SIG-M5 (cell line): ENCODE results near the gene ALPI.
"Not testable (repeated sequence)": the region's sequence is repeated elsewhere in the genome, so short reads cannot be mapped to it uniquely, and the experiment has no call there.

Experiments used
- DNase-seq: peaks from one replicate; lab custom pipeline; 2025; lab: John Stamatoyannopoulos, UW

Gene ALPI

DNA sequence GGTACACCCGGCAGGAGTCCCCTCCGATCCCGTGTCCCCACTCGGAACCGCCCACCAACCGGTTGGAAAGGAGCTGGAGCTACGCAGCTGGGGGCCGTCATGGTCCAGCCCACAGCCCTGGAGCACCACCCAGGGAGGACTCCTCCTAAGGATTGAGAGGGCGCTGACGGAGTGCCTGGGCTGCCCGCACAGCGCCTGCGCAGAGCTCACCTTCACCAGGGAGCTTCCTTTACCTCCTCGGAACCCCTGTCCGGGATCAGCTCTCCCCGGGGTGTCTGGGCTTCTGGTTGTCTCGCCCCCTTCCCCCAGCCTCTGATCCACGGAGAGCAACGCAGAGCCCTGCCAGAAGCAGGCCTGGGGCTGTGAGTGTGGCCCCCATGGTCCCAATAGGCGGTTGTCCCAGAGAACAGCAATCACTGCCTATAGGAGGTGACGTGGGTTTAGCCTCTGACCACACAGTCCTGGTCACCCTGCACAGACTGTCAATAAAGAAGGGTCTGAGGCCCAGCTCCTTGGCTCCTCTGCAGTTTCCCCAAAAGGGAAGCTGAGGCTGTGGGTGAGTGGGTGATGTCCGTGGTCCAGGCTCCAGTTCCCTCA is 34.7 kb upstream of the ALPI start:
- DNase-seq = no peak

DNA sequence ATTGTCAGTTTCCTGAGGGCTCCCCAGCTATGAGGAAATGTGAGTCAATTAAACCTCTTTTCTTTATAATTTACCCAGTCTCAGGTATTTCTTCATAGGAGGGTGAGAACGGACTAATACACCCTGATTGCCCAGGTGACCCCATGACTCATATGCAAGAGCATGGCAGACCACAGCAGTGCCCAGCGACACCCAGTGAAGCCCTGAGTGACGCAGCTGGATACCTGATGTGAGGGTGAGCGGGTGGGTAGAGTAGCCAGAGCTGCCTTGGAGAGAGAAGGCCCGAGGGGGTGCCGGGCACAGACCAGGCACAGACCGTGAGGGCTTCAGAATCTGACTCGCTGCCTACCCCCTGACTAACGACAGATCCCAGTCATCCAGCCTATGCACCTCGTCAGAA is 33.9 kb upstream of the ALPI start:
- DNase-seq = no peak

DNA sequence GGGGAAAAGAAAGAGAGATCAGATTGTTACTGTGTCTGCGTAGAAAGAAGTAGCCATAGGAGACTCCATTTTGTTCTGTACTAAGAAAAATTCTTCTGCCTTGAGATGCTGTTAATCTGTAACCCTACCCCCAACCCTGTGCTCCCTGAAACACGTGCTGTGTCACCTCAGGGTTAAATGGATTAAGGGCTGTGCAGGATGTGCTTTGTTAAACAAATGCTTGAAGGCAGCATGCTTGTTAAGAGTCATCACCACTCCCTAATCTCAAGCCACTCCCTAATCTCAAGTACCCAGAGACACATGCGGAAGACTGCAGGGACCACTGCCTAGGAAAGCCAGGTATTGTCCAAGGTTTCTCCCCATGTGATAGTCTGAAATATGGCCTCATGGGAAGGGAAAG is 33.0 kb upstream of the ALPI start:
- not testable (repeated sequence) for DNase-seq

DNA sequence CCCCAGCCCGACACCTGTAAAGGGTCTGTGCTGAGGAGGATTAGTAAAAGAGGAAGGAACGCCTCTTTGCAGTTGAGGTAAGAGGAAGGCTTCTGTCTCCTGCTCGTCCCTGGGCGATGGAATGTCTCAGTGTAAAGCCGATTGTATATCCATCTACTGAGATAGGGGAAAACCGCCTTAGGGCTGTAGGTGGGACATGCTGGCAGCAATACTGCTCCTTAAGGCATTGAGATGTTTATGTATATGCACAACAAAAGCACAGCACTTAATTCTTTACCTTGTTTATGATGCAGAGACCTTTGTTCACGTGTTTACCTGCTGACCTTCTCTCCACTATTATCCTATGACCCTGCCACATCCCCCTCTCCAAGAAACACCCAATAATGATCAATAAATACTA is 32.5 kb upstream of the ALPI start:
- not testable (repeated sequence) for DNase-seq

DNA sequence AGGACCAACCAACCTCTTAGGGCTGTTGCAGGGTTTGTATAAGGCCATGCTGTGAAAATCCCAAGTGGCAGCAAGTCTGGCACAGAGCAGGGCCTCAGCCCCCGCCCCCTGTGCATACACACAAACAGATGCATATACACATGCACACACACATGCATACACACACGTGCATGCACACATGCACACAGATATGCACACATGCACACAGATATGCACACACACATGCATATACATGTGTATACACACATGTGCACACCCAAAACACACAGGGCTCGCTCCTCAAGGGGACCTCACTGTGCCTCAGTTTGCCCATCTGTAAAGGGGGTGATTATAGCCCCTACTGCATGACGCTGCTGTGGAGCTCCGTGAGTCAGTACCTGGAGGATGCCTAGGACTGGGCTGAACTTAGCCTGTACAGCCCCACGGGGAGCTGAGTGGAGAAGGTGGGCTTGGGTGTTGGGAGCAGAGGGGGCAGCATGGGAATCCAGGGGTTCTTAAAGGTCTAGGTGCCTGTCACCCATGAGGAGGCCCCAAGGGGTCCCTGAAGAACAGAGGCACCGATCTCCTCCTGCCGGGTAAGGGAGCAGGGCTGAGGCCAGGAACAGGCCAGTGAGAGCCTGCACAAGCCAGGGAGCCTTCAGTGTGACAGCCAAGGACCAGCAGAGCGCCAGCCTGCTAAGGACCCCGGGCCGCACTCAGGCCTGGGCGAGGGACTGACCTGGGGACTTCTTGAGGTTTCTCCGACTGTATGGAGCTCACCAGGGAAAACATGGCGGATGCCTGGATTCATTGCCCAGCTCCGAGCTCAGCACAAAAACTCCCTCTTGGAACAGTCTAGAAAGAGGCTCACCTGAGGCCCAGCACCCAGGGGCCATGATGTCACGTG is 24.0 kb upstream of the ALPI start:
- DNase-seq = no peak

DNA sequence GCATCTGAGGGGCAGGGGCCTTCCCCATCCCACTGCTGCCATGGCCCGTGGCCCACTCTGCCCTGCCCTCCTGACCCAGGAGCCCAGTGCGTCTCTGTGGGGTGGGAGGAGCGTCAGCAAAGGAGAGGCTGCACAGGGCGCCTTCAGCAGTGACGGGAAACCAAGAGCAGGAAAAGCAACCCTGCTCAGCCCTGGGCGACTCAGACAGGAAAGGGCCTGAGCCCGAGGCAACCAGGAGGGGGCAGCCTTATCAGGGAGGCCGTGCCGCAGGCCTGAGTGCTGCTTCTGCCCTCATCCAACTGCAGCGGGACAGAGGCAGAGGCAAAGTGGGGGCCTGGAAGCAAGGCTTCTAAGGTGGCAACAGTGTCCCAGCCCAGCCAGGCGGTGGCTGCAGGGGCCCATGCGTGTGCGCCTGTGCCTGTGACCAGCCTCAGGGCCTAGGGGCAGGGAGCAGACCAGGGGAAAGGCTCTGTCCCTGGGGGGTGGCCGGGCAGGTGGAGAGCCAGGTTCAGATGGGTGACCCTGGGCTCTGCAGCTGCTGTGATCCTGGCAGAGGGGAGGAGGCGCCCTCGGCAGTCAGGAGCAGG is 23.3 kb upstream of the ALPI start:
- no peak for DNase-seq

DNA sequence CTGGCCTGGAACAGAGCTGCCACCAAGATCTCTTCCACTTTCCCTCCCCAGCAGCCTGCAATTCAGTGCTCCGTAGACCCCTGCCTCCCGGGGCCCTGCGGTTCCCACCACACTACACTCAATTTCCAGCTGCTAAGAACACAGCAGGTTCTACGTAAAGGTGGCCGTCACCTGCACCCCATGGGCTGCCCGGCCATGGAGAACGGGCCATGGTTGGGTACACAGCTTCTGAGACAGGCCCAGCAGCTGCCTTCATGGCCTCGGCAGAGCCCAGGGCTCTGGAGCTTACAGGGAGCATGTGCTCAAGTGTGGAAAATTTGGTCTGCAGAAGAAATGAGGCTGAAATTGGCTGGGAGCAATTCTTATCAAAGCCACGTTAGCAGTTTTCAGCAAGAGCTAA is 22.3 kb upstream of the ALPI start:
- not testable (repeated sequence) for DNase-seq

DNA sequence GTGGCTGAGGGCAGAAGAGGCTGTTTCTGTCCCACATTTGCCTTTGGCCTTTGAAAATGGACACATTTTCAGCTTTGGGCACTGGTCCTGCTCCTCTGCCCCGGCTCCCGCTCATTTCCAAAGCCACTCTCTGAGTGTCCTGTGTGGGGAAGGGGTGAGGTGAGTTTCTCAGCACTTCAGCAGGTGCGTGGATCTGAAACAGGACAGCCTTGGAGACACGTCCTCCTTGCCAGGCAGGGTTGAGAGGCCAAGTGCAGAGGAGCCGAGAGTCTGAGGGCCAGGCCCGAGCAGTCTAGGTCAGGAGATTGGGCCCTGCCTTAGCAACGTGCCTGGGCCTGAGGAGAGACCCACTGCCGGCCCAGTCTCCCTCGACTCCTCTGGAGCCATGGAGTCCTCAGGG is 21.9 kb upstream of the ALPI start:
- DNase-seq = no peak

DNA sequence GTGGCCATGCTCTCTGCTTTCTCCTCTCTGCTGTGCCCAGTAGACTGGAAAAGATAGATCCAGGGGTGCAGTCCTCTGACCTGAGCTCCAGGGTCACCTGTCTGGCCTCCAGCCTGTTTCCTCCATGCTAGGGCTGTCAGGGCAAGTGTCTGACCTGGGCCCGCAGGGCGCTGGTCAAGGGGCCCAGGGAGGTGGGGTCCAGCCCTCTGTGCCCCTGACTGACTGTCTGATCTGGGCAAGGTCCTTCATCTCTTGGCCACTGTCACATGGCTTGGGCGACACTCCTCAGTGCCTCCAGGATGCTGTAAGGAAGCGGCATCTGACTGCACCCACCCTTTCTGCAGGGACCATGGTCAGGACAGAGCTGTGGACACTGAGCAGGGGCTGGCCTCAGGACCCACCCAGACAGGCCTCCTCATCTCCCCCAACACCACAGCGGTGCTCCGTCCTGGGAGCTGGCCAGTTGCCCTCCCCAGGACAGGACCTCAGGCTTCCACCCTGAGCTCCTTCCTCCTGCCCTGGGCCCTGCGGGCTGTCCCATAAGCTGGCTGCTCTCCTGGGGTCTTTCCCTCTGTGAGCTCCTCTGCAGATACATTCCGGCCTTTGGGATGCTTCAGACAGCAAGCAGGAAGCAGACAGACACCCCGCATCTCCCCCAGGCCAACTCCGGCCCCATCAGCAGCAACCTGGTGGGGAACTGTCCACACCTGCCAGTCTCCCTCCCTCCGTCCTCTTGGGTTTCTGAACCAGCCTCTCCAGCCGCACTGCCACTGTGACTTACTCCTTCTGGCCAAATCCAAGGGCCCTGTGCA is 21.2 kb upstream of the ALPI start:
- no peak for DNase-seq

DNA sequence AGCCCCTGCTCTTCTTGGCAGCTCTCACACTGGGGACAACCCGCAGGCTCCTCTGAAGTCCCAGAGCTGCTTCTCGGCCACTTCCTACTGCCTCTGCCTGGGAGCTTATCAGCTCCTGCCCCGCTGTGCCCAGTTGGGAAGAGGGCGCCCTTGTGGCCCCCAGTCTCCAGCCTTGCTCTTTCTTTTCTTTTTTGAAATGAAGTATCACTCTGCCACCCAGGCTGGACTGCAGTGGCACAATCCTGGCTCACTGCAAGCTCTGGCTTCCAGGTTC is 20.6 kb upstream of the ALPI start:
- DNase-seq = no peak

DNA sequence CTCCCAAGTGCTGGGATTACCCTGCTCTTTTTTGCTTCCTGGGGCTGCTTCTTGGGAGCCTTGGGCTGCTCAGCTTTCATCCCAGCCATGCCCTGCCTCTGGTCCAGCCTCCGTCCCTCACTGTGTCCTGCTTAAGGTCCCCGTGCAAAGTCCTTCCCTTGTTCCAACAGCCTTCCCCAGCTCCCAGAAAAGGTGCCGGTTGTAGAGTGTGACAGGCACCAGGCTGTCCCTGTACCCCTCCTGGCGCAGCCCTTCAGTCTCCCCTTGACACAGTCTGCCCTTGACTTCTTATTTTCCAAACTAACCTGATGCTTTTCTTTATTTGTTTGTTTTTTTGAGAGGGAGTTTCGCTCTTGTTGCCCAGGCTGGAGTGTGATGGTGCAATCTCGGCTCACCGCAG is 20.1 kb upstream of the ALPI start:
- no peak for DNase-seq

DNA sequence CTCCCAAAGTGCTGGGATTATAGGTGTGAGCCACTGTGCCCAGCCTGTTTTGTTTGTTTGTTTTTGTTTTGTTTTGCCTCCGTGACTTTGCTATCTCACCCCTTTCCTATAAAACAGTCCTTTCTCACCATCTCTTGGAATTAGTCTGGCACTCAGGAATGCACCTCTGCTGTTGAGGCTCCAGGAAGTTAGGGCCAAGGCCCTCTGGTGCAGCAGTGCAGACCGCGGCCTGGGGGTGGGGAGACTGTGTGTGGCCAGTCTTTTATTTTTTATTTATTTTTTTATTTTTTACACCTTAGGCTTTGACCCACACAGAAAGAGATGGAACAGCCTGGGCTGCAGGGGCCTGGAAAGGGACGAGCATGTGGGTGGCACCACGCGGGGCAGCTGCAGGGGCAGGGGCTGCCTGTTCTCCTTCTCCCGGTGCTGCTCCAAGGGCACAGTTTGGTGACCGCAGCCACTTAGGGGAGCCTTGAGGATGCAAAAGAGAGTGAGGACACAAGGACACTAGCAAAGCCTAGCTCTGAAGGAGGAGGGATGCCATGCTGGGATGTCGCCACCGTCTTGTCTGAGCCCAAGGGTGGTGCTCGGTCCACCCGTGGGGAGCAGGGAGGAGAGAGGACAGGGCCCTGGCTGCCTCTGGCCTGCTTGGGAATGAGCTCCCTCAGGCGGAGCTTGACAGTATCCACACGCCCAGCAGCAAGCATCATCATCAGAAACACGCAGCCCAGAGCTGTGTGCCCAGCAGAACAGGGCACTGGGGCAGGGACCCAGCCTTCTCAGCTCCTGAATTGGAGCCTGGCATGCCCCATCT is 19.4 kb upstream of the ALPI start:
- no peak for DNase-seq

DNA sequence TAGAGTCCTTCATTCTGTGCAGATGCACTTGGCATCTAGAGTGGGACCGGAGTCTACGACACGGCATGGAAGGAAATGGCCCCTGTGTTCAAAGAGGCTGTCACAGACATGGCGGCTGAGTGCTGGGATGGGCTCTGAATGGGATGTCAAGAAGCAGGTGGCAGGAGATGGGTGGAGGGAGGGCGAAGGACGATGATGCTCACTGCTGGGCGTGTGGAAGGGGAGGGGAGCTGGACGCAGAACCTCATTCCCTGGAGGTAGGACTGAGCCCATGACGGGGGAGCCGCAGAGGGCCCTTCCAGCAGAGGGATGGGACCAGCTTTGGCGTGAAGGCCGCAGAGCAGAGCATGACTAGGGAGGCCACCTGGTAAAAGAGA is 18.8 kb upstream of the ALPI start:
- no peak for DNase-seq

DNA sequence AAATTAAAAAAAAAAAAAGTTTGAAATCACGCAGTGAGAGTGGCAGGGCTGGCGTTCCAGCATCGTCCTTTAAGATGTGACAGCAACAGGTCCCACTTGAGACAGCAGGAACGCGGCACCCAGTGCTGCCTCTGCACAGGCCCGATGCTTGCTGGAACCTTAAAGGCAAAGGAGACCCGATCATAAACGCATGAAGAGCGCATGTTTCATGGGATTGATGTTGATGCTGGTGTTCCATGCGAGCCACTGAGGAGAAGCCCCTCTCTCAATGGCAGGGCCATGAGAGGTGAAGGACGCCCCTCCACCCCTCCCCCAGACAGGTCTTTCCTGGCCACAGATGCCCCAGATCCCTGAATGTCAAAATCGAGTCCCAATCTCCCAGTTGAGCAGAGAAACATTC is 17.9 kb upstream of the ALPI start:
- no peak for DNase-seq

DNA sequence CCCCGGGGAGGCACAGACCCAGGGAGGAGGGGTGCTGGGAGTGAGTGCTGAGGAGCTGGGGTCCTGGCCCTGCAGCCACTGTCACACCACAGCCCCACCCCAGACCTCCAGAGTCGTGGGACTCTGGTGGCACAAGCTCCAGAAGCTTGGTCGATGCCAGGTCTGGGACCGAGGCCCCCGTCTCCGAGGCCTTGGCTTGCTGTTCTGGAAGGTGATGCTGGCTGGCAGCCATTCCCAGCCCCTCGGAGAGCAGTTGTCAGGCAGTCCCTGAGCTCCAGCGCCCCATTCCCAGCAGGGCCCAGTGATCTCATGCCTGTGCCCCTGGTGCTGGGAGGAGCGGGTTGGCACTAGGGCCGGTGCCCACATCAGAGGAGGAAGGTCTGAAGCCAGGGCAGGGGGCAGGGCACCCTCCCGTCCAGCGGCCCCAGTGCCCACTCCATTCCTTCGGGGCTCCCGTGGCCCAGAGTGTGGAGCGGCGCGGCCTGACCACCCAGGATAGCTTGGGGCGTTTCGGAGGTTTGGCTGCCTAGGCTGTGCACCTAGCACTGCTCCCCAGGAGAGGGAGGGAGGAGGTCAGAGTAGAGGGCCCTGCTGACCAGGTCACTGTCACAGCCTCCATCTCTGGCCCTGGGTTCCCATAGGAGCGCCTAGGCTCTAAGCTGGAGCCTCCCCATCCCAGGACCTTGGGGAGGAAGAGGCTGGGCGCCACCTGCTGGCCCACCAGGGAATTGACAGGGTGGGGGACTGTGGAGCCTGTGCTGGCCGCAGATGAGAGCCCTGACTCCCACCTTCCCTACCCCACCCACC is 16.8 kb upstream of the ALPI start:
- no peak for DNase-seq

DNA sequence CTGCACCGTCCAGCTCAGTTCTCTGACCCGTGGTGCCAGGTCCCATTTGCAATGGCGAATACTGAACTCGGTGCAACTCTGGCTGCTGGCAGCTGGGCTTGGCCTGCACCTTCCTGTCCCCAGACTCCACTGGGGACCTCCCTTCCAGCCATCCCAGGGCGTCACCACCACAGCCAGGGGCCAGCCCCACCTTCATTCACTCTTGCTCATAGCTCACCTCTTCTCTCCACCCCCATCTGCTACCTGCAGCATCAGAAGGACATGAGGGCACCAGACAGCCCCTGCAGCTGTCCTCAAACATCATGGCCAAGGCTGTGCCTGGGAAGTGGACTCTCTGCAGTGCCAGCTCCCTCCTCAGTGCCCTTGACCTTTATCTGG is 16.2 kb upstream of the ALPI start:
- no peak for DNase-seq

DNA sequence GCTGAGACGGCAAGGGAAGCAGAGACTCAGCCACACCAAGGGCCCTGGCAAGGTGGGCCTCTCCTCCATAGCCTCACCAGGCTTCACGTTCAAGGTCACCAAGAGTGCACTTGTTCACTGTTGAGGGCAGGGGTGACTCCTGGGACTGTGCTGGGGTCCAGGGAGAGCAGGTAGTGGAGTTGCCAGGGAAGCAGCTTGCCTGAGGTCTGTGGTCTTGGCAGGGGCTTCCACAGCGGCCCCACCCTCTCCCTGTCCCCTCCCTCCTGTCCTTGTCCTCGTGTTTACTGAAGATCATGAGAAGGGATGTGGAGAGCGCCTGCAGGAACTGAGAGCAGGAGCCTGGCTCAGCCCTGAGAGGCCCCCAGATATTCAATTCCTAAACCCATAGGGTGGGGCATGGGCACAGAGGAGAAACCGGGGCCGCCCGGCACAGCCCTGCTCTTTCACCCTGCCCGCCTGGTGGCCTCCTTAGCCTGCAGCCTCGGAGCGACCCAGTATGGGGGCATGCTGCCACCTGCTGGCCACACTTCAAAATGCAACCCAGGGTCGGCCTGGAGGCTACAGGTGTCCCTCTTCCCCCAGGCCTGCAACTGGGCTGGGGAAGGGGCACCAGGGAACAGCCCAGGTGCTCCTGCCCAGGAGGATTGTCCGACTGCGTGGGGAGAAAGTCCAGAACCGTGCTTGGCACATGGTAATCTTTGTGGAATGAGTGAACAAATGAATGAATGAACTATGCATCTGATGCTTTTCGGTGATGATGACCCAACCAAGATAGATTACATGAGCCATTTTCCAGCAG is 15.5 kb upstream of the ALPI start:
- not testable (repeated sequence) for DNase-seq

DNA sequence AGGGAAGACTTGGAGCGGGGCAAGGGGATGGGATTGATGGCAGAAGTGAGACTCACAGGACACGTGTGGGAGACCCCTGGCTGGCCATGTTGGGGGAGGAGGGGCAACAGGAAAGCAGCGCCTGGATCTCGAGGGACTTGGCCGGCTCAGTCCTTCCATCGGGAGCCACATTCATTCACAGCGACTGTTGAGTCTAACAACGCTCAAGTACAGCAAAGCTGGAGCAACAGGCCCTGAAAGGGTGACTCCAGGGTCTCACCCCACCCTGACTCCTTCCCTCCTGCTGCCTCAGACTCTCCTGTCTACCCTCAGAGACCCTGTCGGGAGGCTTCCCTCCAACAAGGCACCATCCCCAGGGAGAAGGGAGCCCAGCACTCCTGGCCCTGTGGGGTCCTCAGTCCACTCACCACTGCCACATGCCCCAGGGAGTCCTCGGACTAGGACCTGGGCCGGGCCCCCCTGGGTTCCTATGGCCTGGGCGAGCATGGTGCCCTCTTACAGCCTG is 14.8 kb upstream of the ALPI start:
- no peak for DNase-seq

DNA sequence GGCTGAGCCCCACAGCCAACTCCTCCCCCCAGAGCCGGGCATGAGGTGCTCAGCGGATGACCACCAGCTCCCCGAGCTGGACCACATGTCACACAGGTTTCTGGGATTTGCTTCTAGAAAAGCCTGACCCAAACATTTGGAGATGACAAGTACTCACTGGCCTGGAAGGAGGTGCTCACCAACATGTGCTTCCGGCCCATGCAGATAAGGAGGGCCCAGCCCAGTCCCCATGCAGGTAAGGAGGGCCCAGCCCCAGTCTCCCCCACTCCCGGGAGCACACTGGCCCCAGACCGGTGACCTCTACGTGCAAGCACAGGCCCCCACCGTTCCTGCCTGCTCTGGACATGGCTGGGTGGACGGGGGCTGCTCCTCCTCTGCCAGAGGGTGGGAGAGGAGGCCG is 14.0 kb upstream of the ALPI start:
- not testable (repeated sequence) for DNase-seq

DNA sequence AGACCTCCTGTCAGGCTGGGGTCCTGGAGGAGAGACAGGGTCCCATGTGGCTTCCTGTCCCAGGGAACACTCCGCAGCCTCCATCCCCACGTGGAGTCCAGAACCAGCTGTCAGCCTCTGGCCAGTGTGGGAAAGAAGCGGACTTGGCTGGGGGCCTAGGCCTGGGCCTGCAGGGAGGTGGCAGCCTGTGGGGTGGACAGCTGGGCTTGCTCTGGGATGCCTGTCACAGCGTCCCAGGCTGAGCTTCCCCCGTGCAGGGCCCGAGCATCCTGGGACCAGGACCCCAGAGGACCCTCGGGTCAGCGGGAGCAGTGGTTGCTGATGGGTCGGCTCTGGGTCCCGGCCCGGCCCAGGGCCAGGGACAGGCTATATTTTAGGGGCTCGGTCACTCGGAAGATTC is 13.5 kb upstream of the ALPI start:
- DNase-seq = not testable (repeated sequence)
